Adrenal gland (tissue), 5 donors: Measurements from ENCODE around the gene BRIP1.

Experiments
- CTCF ChIP-seq, 6 experiments: fragments of 450-650 bp in 4 of 6; fragments of 200-600 bp in 2 of 6; sonication (generic) in 1 of 6; IDR thresholded peaks; 1 replicate in 5 of 6; 2 replicates in 1 of 6; pipeline versions ENCODE4 v1.5.1 to v1.8.0; 2016 to 2021; ENCODE audit warnings: antibody characterized with exemption in 6 of 6, mild to moderate bottlenecking in 2 of 6, moderate library complexity in 1 of 6
- POLR2A ChIP-seq, 2 donors: fragments of 450-650 bp; IDR thresholded peaks; one replicate each; pipeline ENCODE4 v1.6.1; 2017; ENCODE audit warnings: antibody characterized with exemption in 2 of 2, mild to moderate bottlenecking in 2 of 2, moderate library complexity in 1 of 2
- donor health status: DM: no; HTN: no; CAD: no.

- no peak for TF ChIP-seq CTCF (IDR thresholded peaks at IDR 0.05)
- no peak for TF ChIP-seq POLR2A (IDR thresholded peaks at IDR 0.05)
These were observed 63.4 kb downstream of the BRIP1 start for GRCh38 chr17:61799812-61800484.
